CD14-positive monocyte (primary cell): ENCODE results near the gene UPF3A. TPM values are rescaled to one million over a fixed set of nuclear protein-coding genes. Genes with fewer than 3 reads are reported as not detected.

Source experiments
- DNase-seq, 3 donors: peaks; one replicate each; pipeline ENCODE4 v3.0.0-alpha.2; 2011 to 2022
- H2AFZ ChIP-seq: 2 replicates; pipeline ENCODE4 v1.6.0; 2012; ENCODE audit warnings: mild to moderate bottlenecking, low read depth, low read length, inconsistent platforms; ENCODE audit not compliant: insufficient read depth, poor library complexity, severe bottlenecking
- H3K27ac ChIP-seq, 2 donors: 1 replicate in 1 of 2; 2 replicates in 1 of 2; pipeline ENCODE4 v1.5.1; 2012 to 2013; ENCODE audit warnings: low read length in 2 of 2, control low read depth in 1 of 2, inconsistent platforms in 1 of 2, low read depth in 1 of 2, mild to moderate bottlenecking in 1 of 2
- H3K27me3 ChIP-seq, 2 donors: one replicate each; pipeline versions ENCODE4 v1.6.0 to v1.6.1; 2011 to 2013; ENCODE audit warnings: low read length in 2 of 2; ENCODE audit not compliant: control insufficient read depth in 2 of 2, insufficient read depth in 2 of 2
- H3K36me3 ChIP-seq, 2 donors: replicated peaks in 1 of 2; 1 replicate in 1 of 2; 2 replicates in 1 of 2; pipeline versions ENCODE4 v1.5.1 to v1.6.1; 2012 to 2013; ENCODE audit warnings: low read length in 2 of 2, control low read depth in 1 of 2, inconsistent platforms in 1 of 2, mild to moderate bottlenecking in 1 of 2; ENCODE audit not compliant: insufficient read depth in 2 of 2, control insufficient read depth in 1 of 2
- H3K4me1 ChIP-seq, 2 donors: 1 replicate in 1 of 2; 2 replicates in 1 of 2; pipeline versions ENCODE4 v1.5.1 to v1.6.1; 2012 to 2013; ENCODE audit warnings: low read length in 2 of 2, control low read depth in 1 of 2, inconsistent platforms in 1 of 2, mild to moderate bottlenecking in 1 of 2, moderate library complexity in 1 of 2; ENCODE audit not compliant: insufficient read depth in 2 of 2, control insufficient read depth in 1 of 2
- H3K4me2 ChIP-seq: replicated peaks from 2 replicates; pipeline ENCODE3; 2012; ENCODE audit warnings: low read length, moderate library complexity, mild to moderate bottlenecking; ENCODE audit not compliant: poor library complexity, severe bottlenecking; ENCODE audit errors: extremely low read depth
- H3K4me3 ChIP-seq, 3 experiments: fragments of 200-600 bp in 1 of 3; sonication (generic) in 1 of 3; replicated peaks in 1 of 3; 1 replicate in 2 of 3; 2 replicates in 1 of 3; pipeline ENCODE4 v1.5.1; 2011 to 2013; ENCODE audit warnings: low read length in 3 of 3, mild to moderate bottlenecking in 3 of 3, control low read depth in 2 of 3, low read depth in 2 of 3, inconsistent platforms in 1 of 3, moderate library complexity in 1 of 3
- H3K79me2 ChIP-seq: 2 replicates; pipeline ENCODE4 v1.6.0; 2012; ENCODE audit warnings: mild to moderate bottlenecking, control low read depth, inconsistent platforms, low read length, moderate library complexity; ENCODE audit not compliant: insufficient read depth
- H3K9ac ChIP-seq: 2 replicates; pipeline ENCODE4 v1.6.0; 2017; ENCODE audit warnings: low read length, mild to moderate bottlenecking; ENCODE audit not compliant: insufficient read depth, poor library complexity, severe bottlenecking
- H3K9me3 ChIP-seq, 2 donors: replicated peaks in 1 of 2; 1 replicate in 1 of 2; 2 replicates in 1 of 2; pipeline versions ENCODE4 v1.5.1 to v1.6.1; 2012 to 2013; ENCODE audit warnings: low read length in 2 of 2, control low read depth in 1 of 2; ENCODE audit not compliant: control insufficient read depth in 1 of 2, insufficient read depth in 1 of 2
- H4K20me1 ChIP-seq: 2 replicates; pipeline ENCODE4 v1.6.0; 2012; ENCODE audit warnings: mild to moderate bottlenecking, low read length, control low read depth, moderate library complexity; ENCODE audit not compliant: insufficient read depth
- H3K27ac Mint-ChIP-seq, 7 donors: one replicate each; pipeline ENCODE4 v1.8.0; 2020; ENCODE audit warnings: mild to moderate bottlenecking in 7 of 7, mixed read lengths in 7 of 7, moderate library complexity in 6 of 7, inconsistent platforms in 2 of 7
- H3K27me3 Mint-ChIP-seq, 3 donors: one replicate each; pipeline ENCODE4 v1.8.0; 2021 to 2022; ENCODE audit warnings: low read depth in 3 of 3, mild to moderate bottlenecking in 3 of 3, mixed read lengths in 3 of 3, moderate library complexity in 3 of 3, inconsistent platforms in 1 of 3
- H3K36me3 Mint-ChIP-seq, 2 donors: one replicate each; pipeline ENCODE4 v1.8.0; 2020; ENCODE audit warnings: mixed read lengths in 2 of 2, inconsistent platforms in 1 of 2, mild to moderate bottlenecking in 1 of 2
- H3K4me1 Mint-ChIP-seq: one replicate; pipeline ENCODE4 v1.8.0; 2020; ENCODE audit warnings: mild to moderate bottlenecking, mixed read lengths
- H3K4me3 Mint-ChIP-seq, 2 donors: one replicate each; pipeline ENCODE4 v1.8.0; 2020; ENCODE audit warnings: mild to moderate bottlenecking in 2 of 2, mixed read lengths in 2 of 2, moderate library complexity in 1 of 2
- H3K9me3 Mint-ChIP-seq, 7 donors: one replicate each; pipeline ENCODE4 v1.8.0; 2020 to 2022; ENCODE audit warnings: mixed read lengths in 7 of 7, mild to moderate bottlenecking in 6 of 7, moderate library complexity in 6 of 7, inconsistent platforms in 2 of 7
- WGBS: methylation state at CpG from one replicate; pipeline ENCODE4 v1.1.5; 2013; ENCODE audit warnings: missing lambda C conversion rate; ENCODE audit not compliant: insufficient coverage; 5-methylcytosine and 5-hydroxymethylcytosine counted together
- intact Hi-C, 2 donors: fragments of 100-400 bp; cut with micrococcal nuclease; formaldehyde crosslinking; loops; one replicate each; pipeline versions ENCODE4 v1.15.0 to v1.15.1; 2023
- polyA plus RNA-seq, 3 donors: library from polyadenylated mRNA; depleted of rRNA in 1 of 3; unstranded in 2 of 3; stranded (reverse) in 1 of 3; fragments of 300-500 nt in 2 of 3; fragments of >200 nt in 1 of 3; fragmentation: Illumina TruSeq in 2 of 3; gene quantifications; 1 replicate in 2 of 3; 2 replicates in 1 of 3; pipeline ENCODE4 v1.2.3, GENCODE V29; 2012 to 2021
- TF ChIP-seq, protein P1 (sequence below): fragments of 200-600 bp; IDR thresholded peaks from one replicate; pipeline ENCODE4 v1.8.0; 2022; ENCODE audit warnings: antibody characterized with exemption, mild to moderate bottlenecking

UPF3A gene
- polyA plus RNA-seq, 3 donors = 6.1 to 39.1 (median 7.0) TPM

DNA sequence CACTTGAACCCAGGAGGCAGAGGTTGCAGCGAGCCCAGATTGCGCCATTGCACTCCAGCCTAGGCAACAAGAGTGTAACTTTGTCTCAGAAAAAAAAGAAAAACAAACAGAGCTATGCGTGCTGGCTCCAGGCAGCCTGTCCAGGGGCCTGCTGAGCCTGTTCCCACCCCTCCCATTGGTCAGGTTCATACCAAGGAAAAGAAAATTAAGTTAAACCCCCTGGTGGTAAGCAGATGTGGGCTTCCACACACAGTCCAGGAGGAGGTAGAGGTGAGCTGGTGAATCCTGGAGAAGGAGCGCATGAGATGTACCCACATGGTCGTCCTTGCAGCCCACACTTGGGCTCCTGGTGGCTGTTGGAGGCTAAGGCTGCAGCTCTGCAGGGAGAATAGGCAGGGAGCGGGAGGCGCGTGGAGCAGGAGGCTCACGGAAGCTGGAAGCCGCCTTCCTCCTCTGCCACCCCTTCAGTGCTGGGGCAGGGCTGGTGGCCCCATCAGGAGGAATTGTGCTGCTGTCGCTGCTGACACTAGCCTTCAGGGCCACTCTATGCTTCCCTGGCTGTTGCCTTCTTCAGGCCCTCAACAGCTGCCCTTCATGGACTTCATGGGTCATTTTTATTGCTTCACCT, 22.4 kb downstream of the UPF3A start:
- Histone ChIP-seq H2AFZ (no peak overlapping the region), H3K27me3 (no peaks in the 10 kb centered on the region), H3K36me3 (peaks cover 54 to 74% of the 10 kb centered on the region in 2 donors), H3K9ac (no peak overlapping the region), H3K79me2 (no peaks in the 10 kb centered on the region), H3K4me3 (no peak overlapping the region), H3K4me2 (no peak overlapping the region), H3K9me3 (no peaks in the 10 kb centered on the region), H3K27ac (no peak overlapping the region), H4K20me1 (no peaks in the 10 kb centered on the region), H3K4me1 (no peaks in the 10 kb centered on the region)
- H3K36me3 Mint-ChIP-seq = peaks cover 60 to 76% of the 10 kb centered on the region in 2 donors
- no peak overlapping the region for H3K4me3 Mint-ChIP-seq
- TF ChIP-seq, protein P1, sequence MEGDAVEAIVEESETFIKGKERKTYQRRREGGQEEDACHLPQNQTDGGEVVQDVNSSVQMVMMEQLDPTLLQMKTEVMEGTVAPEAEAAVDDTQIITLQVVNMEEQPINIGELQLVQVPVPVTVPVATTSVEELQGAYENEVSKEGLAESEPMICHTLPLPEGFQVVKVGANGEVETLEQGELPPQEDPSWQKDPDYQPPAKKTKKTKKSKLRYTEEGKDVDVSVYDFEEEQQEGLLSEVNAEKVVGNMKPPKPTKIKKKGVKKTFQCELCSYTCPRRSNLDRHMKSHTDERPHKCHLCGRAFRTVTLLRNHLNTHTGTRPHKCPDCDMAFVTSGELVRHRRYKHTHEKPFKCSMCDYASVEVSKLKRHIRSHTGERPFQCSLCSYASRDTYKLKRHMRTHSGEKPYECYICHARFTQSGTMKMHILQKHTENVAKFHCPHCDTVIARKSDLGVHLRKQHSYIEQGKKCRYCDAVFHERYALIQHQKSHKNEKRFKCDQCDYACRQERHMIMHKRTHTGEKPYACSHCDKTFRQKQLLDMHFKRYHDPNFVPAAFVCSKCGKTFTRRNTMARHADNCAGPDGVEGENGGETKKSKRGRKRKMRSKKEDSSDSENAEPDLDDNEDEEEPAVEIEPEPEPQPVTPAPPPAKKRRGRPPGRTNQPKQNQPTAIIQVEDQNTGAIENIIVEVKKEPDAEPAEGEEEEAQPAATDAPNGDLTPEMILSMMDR = no peak
- no peaks in the 10 kb centered on the region for H3K4me1 Mint-ChIP-seq
- no peak for DNase-seq
- H3K27me3 Mint-ChIP-seq = peaks cover 0 to 3% (median 0%) of the 10 kb centered on the region in 3 donors
- H3K9me3 Mint-ChIP-seq = no peaks in the 10 kb centered on the region
- 96% methylated on average over 8 of the region's 11 CpGs for WGBS
- intact Hi-C loops = no loop called here
- H3K27ac Mint-ChIP-seq = no peak overlapping the region

DNA sequence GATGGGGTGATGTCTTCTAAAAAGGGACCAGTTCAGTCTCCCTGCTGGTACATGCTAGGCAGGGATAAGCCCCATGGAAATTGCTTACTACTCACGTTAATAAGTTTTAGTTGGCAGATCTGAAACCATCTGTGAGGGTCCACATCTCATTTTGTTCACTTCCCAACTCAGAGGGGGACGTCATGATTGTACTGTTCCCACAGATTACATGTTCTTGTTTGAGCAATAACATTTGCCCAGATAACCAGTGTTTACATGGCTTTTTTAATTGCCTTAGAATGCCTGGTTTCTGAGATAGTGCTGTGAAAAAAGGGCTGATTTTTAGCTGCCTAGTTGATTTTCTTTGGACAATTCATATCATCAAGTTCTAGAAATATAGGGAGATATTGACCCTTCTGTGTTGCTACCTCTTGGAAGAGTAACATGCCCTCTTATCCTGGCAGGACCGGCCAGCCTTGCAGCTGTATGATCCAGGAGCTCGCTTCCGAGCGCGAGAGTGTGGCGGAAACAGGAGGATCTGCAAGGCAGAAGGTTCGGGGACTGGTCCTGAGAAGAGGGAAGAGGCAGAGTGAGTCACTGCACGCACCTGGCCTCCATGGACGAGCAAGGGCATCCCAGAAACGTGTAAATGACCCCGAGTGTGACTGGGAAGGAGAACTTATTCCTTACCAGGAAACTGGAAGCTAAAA, 23.1 kb downstream of the UPF3A start:
- Histone ChIP-seq H3K4me2 (no peak overlapping the region), H3K4me3 (no peak overlapping the region), H3K4me1 (no peaks in the 10 kb centered on the region), H4K20me1 (no peaks in the 10 kb centered on the region), H3K27me3 (no peaks in the 10 kb centered on the region), H3K36me3 (peaks cover 47 to 67% of the 10 kb centered on the region in 2 donors), H3K79me2 (no peaks in the 10 kb centered on the region), H3K9me3 (no peaks in the 10 kb centered on the region), H3K9ac (no peak overlapping the region), H3K27ac (no peak overlapping the region), H2AFZ (no peak overlapping the region)
- TF ChIP-seq, protein P1 = no peak
- H3K4me1 Mint-ChIP-seq = no peaks in the 10 kb centered on the region
- H3K27ac Mint-ChIP-seq = no peak overlapping the region
- intact Hi-C loops = no loop called here
- H3K27me3 Mint-ChIP-seq = peaks cover 0 to 3% (median 0%) of the 10 kb centered on the region in 3 donors
- H3K36me3 Mint-ChIP-seq = peaks cover 53 to 69% of the 10 kb centered on the region in 2 donors
- no peak overlapping the region for H3K4me3 Mint-ChIP-seq
- no peak for DNase-seq
- H3K9me3 Mint-ChIP-seq = no peaks in the 10 kb centered on the region
- WGBS = 99% methylated on average over 7 of the region's 13 CpGs
